Stimulated activated CD8-positive, alpha-beta memory T cell treated with anti-CD3 and anti-CD28 coated beads, Interleukin-7, amount 100 ng/mL, for 24 hours (primary cell): Measurements from ENCODE around the gene DOCK1.
"Not testable (repeated sequence)": the region's sequence is repeated elsewhere in the genome, so short reads cannot be mapped to it uniquely, and the experiment has no call there.

Experiments
- DNase-seq: peaks from one replicate; pipeline ENCODE4 v3.0.0-alpha.2; 2020; ENCODE audit warnings: low read depth

The DOCK1 gene

DNA sequence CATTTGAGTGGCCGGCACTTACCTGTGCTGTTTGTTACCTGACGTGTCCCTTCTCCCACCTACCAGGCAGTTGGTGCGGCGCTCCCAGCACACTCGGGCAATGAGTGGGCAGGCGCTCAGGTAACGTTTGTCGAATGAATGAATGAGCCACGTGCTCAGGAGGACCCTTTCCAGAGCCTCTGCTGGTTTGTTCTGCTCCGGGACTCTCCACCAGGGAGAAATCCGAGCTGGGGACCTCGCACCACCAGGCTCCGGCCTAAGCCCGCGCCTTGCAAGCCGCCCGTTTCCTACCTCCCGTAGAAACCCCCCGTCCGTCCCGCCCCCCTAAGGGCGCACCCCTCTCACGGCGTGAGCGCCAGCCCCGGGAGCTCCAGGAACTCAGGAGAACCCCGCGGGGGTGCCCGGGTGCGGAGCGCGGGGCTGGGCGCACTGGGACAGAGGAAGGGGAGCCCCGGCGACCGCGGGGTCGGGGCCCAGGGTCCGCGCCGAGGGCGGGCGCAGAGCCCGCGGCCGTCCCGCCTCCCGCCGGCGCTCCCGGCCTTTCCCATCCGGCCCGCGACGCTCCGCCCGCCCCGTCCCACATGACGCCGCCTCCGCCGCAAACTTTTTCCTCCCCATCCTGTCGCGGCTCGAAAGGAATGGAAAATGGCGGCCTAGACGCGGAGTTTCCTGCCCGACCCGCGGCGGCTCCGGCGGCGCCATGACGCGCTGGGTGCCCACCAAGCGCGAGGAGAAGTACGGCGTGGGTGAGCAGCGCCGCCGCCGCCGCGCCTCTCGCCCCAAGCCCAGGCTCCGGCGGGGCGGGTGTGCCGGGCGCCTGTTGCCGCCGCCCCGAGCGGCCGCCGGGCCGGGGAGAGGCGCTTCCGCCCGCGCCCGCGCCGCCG is at the start of gene DOCK1:
TSS of gene DOCK1 (plus strand) at position 611 of the 884 bp plus-strand sequence. CDS start at position 701, 90 bp downstream.
- DNase-seq = no peak

DNA sequence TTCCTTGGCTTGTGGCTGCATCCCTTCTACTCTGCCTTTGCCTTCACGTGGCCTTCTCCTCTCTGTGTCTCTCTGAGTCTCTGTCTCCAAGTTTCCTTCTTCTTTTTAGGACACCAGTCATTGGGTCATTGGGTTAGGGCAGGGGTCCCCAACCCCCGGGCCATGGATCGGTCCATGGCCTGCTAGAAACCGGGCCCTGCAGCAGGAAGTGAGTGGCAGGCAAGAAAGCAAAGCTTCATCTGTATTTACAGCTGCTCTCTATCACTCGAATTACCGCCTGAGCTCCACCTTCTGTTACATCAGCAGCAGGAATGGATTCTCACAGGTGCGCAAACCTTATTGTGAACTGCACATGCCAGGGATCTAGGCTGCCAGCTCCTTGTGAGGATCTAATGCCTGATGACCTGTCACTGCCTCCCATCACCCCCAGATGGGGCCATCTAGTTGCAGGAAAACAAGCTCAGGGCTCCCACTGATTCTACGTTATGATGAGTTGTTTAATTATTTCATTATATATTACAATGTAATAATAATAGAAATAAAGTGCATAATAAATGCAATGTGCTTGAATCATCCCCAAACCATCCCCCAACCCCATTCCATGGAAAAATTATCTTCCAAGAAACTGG is 47.9 kb upstream of the DOCK1 start:
- DNase-seq = no peak

DNA sequence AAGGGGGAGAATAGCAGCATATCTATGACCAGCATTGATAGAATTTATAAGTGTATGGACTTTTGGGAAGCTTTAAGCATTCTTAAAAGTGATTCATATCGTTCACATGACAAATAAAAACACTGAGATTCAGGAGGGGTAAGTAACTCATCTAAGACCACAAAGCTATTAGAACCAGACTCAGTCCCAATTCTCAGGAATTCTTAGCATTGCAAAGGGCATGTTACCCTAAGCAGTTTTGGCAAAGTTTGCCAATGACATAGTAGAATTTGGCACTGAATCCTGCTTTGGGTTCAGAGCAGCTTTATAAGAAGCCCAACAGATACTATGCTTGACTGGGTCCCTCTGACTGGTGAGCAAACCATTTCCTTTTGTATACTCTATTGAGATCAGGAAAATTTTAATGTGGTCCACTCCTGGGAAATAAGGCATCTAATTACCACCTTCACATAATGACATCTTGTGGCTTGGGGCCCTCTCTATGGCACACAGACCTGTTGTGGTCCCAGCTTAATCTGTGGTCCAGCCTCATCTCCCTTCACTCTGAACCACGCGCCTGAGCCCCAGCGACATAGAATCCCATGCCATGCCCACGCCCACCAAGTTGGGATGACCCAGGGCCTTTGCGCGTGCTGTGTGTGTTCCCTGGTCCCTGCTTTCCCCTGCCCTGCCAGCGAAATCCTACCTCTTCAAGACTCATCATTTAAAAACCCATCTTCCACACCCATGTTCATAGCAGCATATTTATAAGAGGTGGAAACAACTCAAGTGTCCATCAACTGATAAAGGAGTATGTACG is 37.5 kb upstream of the DOCK1 start:
- DNase-seq = no peak

DNA sequence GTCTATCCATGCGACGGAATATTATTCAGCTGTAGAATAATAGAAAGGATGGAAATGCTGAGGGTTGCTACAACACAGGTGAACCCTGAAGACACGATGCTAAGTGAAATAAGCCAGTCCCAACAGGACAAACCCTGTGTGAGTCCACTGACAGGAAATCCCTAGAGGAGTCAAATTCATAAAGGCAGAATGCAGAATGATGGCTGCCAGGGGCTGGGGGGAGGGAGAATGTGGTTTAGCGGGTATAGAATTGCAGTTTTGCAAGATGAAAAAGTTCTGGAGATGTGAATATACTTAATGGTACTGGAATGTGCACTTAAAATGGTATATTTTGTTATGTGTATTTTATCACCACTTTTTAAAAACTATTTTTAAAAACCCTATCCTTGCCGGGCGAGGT is 36.9 kb upstream of the DOCK1 start:
- no peak for DNase-seq

DNA sequence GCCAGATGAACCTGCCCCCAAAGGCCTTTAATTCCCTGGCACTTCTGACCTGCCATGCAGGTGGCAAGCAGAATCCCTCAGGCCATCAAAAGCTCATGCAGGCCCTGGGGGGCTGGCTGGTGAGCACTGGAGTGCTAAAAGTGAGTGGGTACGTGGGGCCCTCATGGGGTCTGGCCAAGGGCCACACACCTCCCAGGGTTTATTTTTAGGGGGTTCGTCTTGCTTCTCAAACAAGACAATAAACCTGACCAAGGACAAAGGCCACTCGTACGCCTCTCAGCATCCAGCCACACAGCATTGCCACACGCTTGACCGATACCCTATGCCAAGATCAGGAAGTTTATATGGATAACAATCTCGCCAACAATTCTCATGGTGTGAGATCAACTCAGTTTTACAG is 33.1 kb upstream of the DOCK1 start:
- DNase-seq = no peak

DNA sequence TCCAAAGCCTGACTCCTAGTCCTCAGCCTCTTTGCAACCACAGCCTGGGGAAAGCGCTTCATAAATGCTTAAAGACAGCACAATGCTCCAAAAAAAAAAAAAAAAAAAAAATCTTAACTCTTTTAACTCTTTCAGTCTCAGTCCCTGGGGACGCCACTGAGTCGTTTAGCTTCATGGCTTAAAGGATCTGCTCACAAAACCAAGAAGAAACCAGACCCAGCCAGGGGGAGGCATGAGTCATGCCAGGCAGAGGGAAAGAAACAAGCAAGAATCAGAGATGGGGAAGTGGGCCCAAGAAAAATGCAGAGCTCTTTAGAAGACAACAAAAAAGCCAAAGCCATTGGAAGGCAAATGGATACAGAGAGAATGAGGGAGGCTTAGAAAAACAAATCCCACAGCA is 32.5 kb upstream of the DOCK1 start:
- no peak for DNase-seq

DNA sequence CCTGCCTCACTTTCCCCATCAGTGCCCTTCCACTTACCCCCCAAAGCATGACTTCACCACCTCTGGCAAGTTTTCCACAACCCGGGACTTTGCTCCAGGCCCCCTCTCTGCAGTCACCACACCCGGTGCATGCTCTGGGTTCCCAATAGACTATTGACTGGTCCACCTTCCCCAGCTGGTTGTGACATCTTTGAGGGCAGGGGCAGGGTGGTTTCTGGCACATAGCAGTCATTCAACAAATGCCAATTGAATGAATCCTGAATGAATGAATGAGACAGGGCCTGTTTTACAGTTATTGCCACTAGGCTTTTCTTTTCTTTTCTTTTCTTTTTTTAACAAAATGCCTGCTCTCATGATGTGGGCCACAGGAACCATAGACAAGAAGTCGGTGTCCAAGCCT is 28.8 kb upstream of the DOCK1 start:
- no peak for DNase-seq

DNA sequence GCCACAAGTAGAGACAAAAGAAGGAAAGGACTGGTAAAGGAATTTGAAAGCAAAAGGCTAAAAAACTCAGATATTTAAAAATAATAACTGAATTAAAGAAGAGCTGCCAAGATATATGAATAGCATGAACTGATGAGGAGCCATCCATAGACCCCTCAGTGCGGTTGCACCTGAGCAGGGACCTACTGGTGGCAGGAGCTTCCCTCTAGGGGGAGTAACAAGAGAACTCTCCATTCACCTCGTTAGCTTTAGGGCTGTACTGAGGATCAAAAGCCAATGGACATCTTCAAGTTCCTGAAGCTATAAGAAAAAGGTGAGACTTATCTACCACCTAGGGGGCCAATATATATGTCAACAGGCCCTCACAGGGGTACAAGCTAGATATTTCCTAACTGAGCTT is 27.8 kb upstream of the DOCK1 start:
- no peak for DNase-seq

DNA sequence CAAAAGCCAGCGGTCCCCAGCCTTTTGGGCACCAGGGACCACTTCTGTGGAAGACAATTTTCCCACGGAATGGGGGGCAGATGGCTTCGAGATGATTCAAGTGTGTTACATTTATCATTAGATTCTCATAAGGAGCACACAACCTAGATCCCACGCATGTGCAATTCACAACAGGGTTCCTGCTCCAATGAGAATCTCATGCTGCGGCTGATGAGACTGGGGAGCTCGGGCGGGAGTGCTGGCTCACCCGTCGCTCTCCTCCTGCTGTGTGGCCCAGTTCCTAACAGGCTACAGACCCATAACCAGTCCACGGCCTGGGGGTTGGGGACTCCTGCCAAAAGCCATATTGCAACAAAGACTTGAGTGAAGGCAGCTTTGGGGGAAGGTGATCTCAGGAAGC is 26.6 kb upstream of the DOCK1 start:
- DNase-seq = no peak

DNA sequence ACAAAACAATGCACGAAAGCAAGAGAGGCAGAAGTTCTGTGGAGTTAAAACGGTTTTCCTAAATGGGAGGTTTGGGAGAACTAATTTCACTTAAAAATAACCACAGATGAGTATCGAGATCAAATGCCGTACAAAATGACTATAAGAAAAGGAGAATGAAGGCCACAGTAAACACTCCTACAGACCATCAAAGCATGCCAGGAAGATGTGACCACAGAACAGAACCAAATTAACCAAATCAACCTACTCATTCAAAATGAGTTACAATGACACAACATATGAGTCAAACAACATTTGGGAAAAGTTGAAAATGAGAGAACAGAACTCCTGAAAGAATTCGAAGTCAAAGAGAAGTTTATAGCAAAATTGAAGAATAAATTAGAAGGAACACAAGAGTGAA is 24.3 kb upstream of the DOCK1 start:
- no peak for DNase-seq

DNA sequence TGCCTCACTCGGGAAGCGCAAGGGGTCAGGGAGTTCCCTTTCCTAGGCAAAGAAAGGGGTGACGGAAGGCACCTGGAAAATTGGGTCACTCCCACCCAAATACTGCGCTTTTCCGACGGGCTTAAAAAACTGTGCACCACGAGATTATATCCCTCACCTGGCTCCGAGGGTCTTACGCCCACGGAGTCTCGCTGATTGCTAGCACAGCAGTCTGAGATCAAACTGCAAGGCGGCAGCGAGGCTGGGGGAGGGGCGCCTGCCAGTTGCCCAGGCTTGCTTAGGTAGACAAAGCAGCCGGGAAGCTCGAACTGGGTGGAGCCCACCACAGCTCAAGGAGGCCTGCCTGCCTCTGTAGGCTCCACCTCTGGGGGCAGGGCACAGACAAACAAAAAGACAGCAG is 23.2 kb upstream of the DOCK1 start:
- not testable (repeated sequence) for DNase-seq

DNA sequence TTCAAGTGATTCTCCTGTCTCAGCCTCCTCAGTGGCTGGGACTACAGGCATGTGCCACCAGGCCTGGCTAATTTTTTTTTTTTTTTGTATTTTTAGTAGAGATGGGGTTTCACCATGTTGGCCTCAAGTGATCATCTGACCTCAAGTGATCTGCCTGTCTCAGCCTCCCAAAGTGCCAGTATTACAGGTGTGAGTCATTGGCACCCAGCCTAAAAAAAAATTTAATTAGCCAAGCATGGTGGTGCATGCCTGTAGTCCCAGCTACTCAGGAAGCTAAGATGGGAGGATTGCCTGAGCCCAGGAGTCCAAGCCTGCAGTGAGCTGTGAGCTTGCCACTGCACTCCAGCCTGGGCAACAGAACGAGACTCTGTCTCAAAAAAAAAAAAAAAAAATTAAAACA is 16.8 kb upstream of the DOCK1 start:
- DNase-seq = not testable (repeated sequence)

DNA sequence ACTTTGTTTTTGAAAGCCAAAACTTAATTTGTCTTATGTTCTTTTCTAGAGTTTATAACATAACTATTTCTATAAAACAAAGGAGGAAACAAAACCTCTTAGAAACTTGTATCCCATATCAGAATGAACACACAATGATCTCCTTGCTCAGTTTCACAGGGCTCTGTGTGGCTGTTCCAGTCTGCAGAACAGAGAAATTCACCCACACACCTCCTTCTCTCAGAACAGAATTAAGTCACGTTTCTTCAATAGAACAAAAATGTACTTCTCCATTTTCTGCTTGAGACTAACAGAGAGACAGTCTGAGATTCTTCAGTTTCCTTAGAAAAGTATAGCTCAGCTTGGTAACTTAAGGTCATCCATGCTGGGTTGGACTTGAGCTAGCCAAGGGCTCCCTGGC is 15.8 kb upstream of the DOCK1 start:
- no peak for DNase-seq

DNA sequence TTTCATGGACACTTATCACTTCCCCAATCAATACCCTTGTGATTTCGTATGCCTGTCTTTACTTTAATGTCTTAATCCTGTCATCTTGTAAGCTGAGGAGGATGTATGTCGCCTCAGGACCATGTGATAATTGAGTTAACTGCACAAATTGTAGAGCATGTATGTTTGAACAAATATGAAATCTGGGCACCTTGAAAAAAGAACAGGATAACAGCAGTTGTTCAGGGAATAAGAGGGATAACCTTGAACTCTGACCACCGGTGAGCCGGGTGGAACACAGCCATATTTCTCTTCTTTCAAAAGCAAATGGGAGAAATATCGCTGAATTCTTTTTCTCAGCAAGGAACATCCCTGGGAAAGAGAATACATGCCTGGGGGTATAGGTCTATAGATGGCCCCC is 14.4 kb upstream of the DOCK1 start:
- not testable (repeated sequence) for DNase-seq

DNA sequence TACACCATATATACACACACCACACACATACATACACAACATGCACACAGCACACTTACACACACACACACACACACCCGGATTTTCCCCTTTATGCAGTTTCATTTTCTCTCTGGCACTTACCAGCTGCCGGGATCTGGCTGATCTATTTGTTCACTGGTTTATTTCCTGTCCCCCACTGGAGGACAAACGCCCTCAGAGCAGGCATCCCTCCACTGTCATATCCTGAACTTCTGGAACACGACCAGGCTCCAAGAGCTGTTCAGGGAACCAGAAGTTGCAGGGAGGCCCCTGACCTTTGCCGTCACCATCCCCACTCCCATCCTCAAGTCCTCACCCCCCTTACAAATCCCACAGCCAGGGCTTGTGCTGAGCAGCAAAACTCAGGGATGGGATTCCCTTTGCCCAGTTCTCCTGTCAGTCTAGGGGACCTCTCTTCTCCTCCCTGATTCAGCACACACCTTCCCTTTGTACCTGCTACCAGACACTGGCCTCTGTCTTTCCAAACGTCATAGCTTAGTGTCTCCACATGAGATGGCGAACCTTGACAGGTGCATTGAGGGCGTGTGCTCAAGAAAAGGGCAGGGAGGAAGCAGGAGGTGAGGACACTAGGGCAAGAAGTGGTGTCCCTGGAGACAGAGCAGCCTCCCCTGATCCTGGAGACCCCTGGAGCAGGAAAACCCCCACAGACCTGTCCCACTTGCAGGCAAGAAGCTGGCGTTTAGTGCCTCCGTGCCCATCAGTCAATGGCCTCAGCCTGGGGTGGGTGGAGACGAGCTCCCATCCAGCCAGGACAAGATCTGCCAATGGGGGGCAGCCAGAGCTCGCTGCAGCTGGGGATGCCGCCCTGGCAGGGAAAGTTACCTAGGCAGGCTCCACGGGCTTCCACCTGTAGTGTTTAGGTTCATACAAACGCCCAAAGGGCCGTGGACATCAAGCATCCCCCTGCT is 12.7 kb upstream of the DOCK1 start:
- DNase-seq = no peak

DNA sequence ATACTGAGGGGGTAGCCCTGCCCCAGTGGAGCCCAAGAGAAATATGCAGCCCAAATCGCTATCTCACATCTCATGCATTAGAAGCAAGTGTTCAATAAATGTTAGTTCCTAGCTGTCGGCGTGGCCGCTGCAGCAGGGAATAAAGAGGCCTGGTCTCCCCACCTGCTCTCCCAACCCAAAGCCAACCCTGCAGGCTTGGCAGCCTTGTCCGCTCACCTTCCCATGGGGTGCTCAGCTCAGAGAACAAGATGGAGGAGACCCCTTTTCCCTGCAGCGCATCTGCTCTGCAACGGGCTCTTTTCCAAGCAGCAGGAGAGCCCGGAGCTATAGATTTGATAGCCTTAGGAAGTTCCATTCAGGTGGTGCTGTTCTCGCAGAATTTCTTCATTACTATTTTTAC is 12.0 kb upstream of the DOCK1 start:
- DNase-seq = no peak

DNA sequence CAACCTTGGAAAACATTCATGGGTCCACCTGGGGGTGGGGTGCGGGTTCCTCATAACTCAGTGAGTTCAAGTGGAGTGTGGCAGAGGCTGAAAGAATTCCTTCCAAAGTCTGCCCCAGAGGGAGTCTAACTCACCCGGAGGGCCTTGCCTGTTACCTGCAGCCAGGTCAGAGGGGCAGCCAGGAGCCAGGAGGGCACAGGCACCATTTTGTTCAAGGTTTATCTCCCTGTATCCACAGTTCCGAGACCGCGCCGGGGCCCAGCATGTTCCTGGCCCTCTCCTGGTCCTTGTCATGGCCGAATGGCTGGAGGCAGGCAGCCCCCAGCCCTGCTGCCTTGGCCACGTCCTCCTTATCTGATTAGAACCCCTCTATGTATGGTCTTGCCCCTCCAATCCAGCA is 11.4 kb upstream of the DOCK1 start:
- DNase-seq = no peak

DNA sequence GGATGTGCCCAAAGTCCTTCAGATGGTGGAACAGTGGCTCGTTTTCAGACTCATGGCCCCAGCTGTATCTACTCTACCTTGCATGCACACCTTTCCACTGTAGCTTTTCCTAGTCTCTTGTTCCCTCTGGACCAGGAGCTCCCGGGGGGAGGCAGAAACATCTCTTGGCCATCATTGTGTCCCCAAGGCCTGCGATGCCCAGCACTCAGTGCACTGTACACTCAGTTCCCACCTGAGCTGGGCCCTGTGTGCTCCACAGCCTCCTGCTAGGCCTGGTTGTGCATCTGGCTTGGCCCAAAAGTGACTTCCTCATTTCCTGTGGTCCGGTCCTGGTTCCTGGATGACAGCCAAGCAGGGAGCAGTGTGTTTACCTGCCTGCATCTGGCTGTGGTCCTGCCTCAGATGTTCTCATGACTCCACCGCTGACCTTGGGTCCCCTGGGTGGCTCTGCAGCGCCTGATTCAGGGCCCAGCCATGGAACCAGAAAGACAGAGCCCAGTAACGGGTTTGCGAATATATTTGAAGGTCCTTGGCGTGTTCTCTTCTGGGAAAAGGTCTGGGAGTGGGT is 9.9 kb upstream of the DOCK1 start:
- DNase-seq = no peak

DNA sequence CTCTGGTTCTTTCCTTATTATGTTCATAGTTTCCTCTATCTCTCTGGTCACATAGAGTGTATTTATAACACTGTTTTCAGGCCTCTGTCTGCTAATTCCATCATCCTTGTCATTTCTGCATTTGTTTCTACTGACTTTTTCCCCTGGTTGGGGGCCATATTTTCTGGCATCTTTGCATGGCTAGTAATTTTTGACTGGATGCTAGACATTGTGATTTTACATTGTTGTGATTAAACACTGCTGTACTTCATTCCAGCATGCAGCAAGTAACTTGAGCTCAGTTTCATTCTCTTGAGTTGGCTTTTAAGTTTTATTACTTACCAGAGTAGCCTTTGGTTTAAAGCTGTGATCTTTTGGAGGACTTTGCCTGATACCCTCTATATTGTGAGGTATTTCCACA is 6.8 kb upstream of the DOCK1 start:
- DNase-seq = no peak

DNA sequence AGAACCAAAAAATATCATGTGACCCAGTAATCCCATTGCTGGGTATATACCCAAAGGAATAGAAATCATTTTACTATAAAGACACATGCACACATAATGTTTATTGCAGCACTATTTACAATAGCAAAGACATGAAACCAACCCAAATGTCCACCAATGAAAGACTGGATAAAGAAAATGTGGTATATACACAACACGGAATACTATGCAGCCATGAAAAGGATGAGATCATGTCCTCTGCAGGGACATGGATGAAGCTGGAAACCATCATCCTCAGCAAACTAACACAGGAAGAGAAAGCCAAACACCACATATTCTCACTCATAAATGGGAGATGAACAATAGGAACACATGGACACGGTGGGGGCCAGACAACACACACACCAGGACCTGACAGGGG is 5.7 kb upstream of the DOCK1 start:
- not testable (repeated sequence) for DNase-seq

DNA sequence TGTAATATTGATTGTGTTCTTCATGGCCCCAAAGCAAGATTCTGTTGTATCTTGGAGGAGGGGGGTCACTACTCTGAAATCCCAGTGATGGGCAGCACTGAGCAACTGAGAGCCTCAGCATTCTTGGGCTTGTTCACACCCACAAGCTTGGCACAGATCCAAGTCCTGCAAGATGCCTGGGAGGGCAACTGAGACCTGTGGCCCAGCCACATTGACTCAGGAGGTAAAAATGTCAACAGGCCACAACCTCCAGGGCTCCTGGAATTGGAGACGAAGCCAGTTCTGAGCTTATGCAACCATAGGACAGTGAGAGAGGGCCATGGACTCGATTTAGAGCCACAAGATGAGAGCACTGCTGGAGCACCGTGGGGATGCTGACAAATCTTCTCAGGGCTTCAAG is 3.1 kb upstream of the DOCK1 start:
- DNase-seq = no peak
